CMK (cell line): ENCODE data around the gene LPCAT1.
A peak's percentile ranks its signal among the peaks of the same experiment; 100 is the strongest.
"Not testable (repeated sequence)": the region's sequence is repeated elsewhere in the genome, so short reads cannot be mapped to it uniquely, and the experiment has no call there.

ENCODE experiments used
- DNase-seq: peaks from one replicate; pipeline ENCODE4 v3.0.0-alpha.2; 2010; ENCODE audit warnings: low read depth

Gene LPCAT1, protein sequence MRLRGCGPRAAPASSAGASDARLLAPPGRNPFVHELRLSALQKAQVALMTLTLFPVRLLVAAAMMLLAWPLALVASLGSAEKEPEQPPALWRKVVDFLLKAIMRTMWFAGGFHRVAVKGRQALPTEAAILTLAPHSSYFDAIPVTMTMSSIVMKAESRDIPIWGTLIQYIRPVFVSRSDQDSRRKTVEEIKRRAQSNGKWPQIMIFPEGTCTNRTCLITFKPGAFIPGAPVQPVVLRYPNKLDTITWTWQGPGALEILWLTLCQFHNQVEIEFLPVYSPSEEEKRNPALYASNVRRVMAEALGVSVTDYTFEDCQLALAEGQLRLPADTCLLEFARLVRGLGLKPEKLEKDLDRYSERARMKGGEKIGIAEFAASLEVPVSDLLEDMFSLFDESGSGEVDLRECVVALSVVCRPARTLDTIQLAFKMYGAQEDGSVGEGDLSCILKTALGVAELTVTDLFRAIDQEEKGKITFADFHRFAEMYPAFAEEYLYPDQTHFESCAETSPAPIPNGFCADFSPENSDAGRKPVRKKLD

DNA sequence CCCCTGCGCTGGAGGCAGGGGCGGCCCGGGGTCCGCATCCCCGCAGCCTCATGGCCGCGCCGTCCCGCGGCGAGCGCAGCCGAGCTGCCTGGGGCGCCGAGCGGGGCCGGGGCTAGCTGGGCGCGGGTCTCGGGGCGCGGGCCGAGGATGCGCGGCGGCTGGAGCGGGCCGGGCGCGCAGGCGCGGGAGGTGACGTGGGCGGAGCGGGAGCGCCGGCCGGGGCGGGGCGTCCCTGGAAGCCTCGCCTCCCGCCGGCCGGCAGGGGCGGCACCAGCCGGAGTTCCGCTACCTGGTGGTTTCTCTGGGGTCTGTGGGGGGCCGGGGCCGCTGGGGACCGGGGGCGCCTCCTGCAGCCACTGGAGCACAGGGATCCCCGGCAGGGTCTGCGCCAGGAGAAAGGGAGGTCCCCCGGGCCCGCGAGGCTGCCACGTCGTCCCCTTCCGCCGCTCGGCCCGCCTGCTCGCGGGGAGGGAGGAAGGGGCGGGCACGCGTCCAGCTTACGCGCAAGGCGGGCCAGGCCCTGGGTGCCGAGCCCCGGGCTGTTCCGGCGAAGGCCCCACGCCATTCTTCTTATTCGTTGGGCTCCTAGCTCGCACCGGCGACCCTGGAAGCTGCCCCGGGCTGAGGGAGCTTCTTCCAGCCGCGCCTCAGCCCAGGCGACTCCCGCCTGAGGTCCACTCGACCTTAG lies at the start of gene LPCAT1:
TSS of gene LPCAT1 (minus strand) at position 168 of the 688 bp plus-strand sequence. CDS start at position 52, 116 bp downstream.
- peak; percentile 66 for DNase-seq

DNA sequence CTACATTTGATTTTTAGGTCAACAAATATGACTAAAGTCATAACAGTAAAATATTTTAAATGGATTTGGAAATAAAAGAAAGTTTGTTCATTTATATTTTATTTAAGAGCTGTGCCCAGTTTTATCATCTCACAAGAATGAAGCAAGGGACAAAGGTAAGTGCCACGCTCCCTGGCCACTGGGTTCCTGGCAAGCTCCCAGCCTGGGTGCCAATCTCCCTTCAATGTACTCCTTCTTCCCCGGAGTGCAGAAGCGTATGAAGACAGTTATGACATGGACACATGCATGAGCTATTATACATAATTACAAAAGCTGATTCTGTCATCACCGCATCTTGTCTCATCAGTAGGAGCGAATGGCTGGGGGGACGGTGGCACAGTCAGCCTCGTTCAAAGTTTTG lies 48.1 kb upstream of the LPCAT1 start:
- DNase-seq = not testable (repeated sequence)

DNA sequence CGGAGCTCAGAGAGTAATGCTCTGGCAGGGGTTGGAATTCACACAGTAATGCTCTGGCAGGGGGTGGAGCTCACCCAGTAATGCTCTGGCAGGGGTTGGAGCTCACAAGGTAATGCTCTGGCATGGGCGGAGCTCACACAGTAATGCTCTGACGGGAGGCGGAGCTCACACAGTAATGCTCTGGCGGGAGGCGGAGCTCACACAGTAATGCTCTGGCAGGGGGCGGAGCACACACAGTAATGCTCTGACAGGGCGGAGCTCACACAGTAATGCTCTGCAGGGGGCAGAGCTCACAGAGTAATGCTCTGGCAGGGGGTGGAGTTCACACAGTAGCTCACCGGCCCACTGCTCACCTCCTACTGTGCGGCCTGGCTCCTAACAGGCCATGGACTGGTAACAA lies 47.2 kb upstream of the LPCAT1 start:
- no peak for DNase-seq

DNA sequence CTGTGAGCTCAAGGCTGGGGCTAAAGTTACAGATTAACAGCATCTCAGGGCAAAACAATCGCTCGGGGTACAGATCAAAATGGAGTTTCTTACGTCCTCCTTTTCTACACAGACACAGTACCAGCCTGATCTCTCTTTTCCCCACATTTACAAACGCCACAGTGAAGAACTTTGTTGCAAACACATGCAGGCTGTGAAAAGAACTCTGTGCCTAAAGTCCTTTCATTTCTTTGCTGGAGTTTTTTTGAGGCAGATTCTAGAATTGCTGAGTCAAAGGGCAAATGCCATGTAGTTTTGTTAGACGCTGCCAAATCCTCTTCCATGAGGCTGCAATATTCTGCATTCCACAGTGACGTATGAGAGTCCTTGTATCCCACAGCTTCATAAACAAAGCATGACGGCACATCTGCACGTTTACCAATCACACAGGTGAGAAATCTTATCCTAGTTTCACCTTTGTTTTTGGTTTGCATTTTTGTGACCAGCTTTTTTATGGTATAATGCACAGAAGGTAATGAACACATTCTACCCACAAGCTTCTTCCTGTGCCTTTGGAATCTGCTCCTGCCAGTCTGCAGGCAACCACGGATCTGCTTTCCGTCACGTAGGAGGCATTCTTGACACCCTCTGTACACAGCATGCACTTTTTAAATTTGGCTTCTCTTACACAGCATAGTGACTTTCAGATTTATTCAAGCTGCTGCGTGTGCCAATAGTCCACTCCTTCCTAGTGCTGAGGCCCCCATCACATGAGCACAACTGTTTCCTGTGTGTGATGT lies 44.6 kb upstream of the LPCAT1 start:
- no peak for DNase-seq

DNA sequence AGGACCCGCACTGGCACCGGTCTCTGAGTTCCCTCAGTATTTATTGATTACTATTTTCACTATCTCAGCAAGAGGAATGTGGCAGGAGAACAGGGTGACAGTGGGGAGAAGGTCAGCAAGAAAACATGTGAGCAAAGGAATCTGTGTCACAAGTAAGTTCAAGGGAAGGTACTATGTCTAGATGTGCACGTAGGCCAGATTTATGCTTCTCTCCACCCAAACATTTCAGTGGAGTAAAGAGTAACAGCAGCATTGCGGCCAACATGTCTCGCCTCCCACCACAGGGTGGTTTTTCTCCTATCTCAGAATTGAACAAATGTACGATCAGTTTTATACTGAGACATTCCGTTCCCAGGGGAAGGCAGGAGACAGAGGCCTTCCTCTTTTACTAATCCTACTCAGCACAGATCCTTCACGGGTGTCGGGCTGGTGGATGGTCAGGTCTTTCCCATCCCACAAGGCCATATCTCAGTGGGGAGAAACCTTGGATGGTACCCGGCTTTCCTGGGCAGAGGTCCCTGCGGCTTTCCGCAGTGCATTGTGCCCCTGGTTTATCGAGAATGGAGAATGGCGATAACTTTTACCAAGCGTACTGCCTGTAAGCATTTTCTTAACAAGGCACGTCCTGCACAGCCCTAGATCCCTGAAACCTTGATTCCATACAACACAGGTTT lies 43.9 kb upstream of the LPCAT1 start:
- DNase-seq = not testable (repeated sequence)

DNA sequence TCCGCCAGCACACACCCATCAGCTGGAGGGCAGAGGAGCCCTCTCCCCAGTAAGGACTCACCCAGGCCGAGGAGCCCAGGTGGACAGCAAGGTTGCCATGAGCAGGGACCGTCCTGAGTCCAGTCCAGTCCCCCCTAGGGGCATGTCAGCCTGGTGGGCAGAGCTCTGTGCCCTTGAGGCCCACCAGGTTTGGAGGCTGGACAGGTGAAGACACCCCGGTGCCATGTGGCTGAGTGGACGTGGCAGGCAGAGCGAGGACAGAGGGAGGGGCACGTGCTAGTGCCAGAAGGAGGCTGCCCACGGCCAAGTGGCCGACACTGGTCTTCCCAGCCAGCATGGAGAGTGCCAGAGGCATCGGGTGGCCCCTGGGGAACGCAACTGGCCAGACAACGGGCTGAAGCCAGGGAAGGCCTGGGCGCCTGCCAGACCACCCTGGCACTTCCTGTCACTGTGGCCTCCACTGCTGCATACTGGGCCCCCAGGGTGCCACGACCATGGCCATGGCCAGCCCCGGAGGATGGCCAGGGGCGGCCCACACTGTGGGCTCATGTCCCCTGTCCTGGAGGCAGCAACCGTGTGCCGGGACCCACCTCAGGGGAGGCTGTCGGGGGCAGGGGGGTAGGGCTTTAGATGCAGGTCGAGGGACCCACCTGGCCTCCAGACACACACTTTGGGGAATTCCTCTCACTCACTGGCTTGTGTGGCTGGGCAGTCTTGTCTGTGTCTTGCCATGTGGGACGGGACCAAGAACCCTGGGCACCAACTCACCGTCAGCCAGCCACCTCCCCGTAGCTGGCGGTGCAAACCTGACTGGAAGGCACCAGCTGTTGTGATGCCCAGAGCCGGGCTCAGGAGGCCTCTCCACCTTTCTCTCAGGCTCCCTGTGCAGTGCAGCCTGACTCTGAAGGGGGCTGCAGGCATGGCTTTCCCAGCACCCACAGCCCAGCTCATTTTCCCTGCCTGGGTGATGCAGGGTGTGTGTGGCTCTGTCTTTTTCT lies 42.3 kb upstream of the LPCAT1 start:
- no peak for DNase-seq

DNA sequence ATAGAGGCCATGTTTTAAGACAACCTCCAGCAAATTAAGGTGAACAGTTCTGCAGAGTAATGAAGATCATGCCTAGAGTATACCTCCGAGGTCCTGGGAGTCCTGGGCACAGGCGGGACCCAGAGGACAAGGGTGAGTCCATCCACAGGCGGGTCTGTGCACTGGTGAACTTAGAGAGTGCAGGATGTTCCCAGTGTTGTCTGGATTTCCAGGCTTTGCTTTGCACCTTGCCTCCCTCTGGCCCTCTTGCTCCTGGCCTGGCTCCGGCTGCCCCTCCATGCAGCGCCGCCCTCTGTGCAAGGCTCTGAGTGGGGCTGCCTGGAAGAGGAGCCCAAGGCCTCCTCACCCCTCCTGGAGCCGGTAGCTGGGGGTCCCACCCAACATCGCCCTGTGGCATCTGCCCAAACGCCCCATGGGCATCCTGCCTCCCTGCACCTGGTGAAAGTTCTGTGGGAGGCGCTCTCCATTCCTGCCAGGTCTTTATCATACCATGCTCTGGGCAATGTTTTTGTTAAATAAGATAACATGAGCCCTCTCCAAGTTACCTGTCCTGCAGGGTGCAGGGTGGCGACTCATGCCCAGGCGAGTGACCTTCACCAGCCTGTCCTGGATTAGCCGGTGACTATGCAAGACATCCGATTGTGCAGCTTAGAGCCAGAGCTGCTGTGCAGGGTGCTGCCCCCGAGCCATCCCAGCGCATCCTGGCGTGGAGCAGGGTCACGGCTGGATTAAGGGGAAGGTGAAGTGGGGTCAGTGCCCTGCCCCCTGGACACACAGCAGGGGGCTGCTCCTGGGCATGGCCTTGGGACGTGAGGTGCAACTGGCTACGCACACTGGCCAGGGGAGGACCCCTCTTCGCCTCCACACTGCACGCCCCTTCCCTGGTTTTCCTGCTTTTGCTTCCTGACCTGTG lies 41.3 kb upstream of the LPCAT1 start:
- no peak for DNase-seq

DNA sequence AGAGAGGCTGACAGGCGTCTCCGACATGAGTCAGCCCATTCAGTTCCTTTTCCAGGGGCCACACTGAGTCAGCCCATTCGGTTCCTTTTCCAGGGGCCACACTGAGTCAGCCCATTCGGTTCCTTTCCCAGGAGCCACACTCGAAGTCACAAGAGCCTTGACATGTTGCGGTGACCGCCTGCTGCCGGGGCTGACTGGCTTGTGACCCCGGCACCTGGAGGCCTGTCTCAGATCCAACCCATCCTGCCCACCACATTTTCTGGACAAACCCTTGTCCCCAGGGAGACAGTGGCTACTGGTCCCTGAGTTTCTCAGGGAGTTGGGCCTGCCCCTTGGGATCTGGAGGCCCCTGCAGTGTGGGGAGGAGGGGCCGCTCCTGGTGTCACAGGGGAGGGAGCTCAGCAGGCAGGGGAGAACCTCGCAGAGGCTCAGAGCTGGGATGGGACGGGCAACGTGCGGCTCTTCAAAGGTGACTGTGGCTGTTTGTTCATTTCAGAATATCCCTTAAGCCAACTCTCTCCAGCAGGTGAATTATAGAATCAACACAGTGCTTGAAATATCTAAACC lies 40.5 kb upstream of the LPCAT1 start:
- DNase-seq = no peak

DNA sequence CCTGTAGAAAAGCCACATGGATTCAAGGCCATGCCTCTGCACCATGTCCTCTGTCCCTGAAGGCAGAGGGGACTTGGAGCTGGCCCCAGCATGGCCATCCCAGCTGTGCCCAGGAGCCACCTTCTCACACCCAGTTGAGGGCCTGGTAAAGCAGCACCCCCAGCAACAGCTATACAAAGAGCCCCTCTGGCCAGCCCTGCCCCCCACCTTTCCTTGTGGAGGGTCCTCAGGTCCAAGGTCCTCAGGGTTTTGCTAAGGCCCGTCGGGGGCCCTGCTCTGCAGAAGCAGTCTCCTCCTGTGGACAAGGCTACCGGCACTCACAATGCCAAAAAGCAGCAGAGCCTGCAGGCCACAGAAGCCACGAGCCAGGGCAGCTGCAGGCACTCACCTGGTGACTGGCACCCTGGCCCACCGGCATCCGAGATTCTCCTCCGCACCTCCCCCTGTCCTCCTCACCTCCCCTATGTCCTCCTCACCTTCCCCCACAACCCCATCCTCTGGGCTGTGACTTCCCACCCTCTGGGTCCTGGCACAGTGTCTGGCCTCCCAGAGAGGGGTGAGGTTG lies 39.9 kb upstream of the LPCAT1 start:
- DNase-seq = no peak

DNA sequence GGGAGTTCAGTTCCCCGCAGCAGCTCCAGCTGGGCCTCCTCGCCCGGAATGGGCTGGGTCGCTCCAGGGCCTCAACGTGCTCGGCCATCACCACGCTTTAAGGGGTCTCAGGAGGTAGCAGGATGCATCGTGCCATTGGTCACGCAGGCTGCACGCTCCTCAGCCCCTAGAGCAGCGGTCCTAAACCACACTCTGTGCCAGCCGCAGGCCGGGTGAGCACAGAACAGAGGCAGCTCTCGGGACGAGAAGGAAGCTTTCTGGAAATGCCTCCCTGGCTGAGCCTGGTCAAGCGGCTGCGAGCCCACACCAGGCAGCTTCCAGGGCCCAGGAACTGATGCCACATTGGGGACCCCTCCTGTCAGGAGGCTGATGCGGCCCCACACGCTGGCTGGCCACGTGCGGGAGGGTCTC lies 39.3 kb upstream of the LPCAT1 start:
- no peak for DNase-seq

DNA sequence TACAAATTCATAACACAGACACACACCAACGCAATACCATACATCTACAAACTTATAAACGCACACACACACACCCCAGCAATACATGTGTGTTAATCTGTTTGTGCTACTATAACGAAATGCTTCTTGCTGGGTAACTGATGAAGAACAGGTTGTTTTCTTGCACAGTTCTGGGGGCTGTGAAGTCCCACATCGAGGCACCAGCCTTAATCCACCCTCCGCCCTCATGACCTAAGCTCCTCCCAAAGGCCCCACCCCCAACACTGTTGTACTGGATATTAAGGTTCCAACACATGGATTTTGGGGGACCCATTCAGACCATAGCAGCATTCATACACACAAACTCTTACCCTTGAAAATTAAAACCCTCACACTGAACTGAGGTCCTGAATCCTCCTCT lies 38.8 kb upstream of the LPCAT1 start:
- DNase-seq = no peak

DNA sequence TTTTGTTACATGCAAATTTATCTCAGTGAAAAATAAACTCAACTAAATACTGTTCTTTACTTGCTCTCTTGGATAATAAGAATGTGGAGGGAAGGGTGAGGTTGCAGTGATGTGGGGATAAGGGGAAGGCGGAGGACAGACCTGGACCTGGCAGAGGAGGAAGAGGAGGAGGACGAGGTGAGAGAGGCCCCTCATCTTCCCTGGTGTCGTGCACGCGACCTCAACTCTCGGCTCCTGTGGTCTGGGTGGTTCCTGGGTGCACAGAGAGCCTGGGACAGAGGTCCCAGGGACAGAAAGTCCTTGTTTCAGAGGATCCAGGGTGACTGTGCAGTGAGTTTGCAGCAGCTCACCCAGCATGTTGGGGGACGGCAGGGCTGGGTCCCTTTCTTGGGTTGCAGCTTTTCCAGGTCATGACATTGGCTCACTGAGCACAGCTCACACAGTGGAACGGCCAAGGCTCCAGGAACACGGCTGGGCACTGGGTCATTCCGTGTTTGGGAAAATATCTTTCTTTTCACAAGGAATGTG lies 37.7 kb upstream of the LPCAT1 start:
- no peak for DNase-seq

DNA sequence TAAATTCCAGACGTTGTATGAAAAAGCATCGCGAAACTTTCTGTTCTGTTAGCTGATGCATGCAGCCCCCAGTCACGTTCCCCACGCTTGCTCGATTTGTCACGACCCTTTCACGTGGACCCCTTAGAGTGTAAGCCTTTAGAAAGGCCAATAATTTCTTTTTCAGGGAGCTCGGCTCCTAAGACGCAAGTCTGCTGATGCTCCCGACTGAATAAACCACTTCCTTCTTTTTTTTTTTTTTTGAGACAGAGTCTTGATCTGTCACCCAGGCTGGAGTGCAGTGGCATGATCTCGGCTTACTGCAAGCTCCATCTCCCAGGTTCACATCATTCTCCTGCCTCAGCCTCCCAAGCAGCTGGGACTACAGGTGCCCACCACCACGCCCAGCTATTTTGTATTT lies 36.7 kb upstream of the LPCAT1 start:
- DNase-seq = not testable (repeated sequence)

DNA sequence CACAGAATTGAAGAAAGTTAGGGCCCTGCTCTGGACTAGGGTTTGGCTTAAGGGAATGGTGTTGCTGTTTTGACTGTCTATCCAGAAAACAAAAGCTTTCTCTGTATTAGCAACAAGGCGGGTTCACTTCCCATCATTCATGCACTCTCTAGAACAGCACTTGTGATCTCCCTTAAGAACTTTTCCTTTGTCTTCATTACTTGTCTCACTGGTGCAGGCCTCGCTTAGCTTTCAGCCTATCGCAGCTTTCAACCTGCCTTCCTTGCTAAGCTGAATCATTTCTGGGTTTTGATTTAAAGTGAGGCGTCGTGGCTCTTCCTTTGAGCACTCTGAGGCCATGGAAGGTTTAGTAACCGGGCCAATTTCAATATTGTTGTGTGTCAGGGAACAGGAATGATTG lies 35.2 kb upstream of the LPCAT1 start:
- DNase-seq = no peak

DNA sequence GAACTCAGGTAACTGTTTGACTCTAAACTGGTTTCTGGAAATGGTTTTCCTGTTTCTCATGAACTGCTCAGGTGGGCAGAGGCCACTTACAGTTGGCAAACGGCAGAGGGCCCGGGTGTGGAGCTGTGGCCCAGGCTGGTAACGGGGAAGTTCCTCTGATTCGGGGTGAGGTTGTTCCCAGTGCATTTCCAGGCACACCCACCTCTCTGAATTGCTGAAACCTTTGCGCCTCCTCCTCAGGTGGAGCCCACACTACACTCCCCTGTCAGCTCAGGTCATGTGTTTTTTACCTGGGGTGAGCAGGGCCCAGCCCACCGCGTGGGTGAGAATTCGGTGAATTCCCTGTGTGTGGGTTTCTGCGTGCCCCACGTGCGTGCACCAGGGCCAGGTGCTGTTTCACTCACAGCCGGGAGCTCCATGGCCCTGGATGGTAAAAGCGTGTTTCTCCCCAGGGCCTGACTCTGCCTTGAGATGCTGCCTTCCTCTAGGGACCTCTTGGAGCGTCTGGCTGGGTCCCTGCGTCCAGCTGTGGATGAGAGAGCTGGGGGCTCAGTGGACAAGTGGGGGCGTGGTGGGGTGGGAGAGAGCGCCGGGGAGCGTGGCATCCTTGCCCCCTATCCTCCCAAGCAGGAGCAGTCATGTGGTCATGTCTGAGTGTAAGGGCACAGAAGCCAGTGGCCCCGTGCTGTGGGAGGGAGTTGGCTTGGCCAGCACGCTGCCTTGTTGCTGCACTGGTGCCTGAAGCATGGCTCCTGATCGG lies 33.5 kb upstream of the LPCAT1 start:
- no peak for DNase-seq

DNA sequence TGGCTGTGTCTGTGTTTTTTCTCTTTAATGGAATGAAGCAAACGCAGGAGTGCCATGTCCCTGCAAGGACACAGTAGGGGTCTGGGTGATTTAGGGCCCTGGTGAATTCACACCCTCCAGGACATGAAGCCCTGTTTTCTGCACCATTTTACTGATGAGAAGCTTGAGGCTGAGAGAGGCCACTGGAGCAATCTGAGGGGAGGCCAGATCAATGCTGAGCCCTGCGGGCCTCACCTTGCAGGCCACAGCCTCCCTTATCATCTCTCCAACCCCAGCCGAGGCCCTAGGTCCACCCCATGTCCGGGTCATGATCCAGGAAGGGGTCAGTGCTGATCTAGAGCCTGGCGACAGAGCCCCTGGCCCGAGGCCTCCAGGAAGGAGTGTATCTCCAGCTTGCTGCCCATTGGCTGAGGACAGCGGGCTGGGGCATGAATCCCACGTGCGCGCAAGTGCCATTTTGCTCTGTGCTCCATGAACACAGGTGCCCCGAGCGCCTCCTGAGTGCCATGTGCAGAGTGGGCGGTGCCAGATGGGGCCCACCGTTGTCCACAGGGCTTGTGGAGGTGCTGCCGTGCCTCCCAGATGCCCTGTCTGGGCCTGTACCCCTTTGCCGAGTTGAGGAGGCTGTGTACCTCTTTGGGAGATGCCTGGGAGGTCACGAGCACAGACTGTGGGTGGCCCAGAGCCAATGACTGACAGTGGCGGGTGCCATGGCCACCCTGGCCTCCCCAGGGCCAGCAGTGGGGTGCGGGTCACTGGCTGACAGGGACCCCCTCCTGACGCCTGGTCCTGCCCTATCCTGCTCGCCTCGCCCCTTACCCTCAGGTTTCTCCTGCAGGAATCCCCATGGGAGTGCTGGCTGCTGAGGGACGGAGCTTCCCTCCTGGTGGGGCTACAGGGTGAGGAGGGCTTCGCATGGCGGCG lies 32.3 kb upstream of the LPCAT1 start:
- no peak for DNase-seq
